NCI-H2227 (cell line): Measurements from ENCODE around the gene SERAC1.

ENCODE experiments used
- DNase-seq: peaks from one replicate; lab custom pipeline; 2025; ENCODE audit not compliant: unreplicated experiment; lab: John Stamatoyannopoulos, UW

Gene SERAC1

DNA sequence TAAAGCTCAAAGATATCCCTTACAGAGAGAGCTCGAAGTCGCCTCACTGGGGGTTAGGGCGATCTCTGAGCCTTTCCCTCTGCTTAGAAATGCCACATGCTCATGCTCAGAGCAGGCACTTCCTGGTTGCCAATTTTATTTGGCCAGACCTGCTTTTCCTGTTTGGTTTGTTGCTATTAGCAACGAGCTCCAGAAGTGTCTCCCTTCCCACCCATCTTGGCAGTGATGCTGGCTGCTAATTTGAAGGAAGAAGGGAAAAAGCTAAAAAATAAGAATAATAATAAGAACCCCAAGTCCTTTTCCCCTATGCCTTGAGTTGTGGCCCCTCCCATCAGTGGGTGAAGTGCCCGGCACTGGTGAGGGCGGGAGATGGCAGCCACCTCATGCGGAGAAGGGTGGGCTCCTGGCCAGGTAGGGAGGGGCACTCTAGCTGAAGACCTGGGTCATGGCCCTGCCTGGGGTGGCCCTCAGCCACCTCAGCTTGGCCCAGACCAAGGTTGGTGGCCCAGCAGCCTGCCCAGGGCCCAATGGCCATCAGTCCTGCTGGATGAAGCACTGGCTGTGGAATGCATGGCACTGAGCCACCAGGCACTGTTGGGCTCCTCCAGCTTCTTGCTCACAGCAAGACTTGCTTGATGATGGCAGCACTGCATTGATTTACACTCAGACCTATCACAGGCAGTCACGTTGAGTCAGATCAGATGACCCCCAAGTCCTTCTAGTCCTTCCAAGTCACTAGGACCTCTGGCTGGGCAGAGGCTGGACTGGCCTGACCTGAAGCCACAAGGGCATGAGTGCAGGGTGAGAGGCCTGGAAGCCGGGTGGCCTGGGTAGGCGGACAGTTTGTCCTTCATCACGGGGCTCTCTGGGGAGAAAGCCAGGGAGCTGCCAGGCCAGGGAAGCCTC lies 107.4 kb downstream of the SERAC1 start:
- no peak for DNase-seq
